Coronary artery (tissue), 2 donors: ENCODE data around the gene HS3ST4.

Experiments
- DNase-seq: peaks from one replicate; pipeline ENCODE4 v3.0.0-alpha.2; 2017; ENCODE audit warnings: low spot score
- H3K27ac ChIP-seq, 2 donors: fragments of 200-600 bp; sonication (generic); one replicate each; pipeline ENCODE4 v1.5.1; 2016 to 2019
- H3K4me3 ChIP-seq: fragments of 200-600 bp; sonication (generic); 2 replicates; pipeline ENCODE4 v1.5.1; 2016; ENCODE audit warnings: mild to moderate bottlenecking, moderate library complexity
- TF ChIP-seq, protein P1 (sequence below): fragments of 200-600 bp; sonication (generic); IDR thresholded peaks from one replicate; pipeline ENCODE4 v1.5.1; 2019; ENCODE audit warnings: antibody characterized with exemption

The HS3ST4 gene

DNA sequence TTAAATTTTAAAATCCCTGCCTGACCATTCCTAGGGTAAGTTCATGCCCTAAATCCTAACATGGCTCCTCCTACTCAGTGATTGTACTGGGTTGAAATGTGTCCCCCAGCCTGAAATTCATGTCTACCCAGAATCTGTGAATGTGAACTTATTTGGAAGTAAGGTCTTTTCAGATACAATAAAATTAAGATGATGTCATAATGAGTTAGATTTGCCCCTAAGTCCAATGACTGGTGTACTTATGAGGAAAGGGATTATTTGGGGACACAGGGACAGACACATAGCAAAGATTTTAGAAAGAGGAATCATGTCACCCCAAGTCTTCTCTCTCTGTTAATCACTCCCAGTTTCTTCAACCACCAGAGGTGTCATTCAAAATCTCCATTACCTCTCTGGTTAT lies 185.3 kb downstream of the HS3ST4 start:
- no peak for DNase-seq
- TF ChIP-seq, protein P1, sequence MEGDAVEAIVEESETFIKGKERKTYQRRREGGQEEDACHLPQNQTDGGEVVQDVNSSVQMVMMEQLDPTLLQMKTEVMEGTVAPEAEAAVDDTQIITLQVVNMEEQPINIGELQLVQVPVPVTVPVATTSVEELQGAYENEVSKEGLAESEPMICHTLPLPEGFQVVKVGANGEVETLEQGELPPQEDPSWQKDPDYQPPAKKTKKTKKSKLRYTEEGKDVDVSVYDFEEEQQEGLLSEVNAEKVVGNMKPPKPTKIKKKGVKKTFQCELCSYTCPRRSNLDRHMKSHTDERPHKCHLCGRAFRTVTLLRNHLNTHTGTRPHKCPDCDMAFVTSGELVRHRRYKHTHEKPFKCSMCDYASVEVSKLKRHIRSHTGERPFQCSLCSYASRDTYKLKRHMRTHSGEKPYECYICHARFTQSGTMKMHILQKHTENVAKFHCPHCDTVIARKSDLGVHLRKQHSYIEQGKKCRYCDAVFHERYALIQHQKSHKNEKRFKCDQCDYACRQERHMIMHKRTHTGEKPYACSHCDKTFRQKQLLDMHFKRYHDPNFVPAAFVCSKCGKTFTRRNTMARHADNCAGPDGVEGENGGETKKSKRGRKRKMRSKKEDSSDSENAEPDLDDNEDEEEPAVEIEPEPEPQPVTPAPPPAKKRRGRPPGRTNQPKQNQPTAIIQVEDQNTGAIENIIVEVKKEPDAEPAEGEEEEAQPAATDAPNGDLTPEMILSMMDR: no peak

DNA sequence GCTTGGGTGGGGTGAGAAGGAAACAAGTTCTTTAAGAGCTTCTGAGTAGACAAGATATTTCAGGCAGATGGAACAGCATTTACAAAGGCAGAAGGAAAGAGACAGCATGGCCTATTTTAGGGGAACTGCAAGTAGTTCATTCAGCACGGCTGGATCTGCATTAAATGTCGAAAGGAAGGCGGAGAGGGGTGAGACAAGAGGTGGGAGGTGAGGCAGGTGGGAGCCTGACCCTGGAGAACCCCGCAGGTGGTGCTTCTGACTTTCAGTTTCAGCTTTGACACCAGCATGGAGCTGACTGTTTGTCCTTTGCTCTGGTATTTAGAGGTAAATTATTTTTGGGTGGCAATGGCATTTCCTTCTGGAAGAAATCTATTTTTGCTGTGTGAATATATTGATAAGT lies 194.8 kb downstream of the HS3ST4 start:
- Histone ChIP-seq H3K27ac (no peak overlapping the region), H3K4me3 (no peak overlapping the region)
- DNase-seq: no peak
- TF ChIP-seq, protein P1: no peak

More for the DNA sequence above, 185.3 kb downstream of the HS3ST4 start:
- H3K4me3 ChIP-seq: no peak overlapping the region
- no peak overlapping the region for H3K27ac ChIP-seq

DNA sequence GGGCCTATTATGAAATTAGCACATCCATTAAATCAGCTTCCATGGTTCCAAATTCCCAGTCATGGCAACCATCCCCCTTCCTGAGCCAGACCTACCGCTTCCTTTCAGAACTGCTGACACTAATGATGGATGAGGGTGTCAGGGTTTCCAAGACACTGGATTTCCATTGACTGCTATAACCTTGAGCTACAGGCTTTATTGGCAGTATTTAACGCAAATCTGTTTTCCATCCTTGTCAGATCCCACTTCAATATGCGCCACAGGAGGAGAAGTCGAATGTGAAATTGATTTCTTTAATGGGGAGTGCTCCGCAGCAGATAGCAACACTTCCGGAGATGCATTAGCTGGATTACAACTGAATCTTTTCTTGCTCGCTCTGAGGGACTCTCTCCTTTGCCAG lies 197.1 kb downstream of the HS3ST4 start:
- TF ChIP-seq, protein P1: no peak
- no peak overlapping the region for H3K27ac ChIP-seq
- H3K4me3 ChIP-seq: no peak overlapping the region
- DNase-seq: no peak

DNA sequence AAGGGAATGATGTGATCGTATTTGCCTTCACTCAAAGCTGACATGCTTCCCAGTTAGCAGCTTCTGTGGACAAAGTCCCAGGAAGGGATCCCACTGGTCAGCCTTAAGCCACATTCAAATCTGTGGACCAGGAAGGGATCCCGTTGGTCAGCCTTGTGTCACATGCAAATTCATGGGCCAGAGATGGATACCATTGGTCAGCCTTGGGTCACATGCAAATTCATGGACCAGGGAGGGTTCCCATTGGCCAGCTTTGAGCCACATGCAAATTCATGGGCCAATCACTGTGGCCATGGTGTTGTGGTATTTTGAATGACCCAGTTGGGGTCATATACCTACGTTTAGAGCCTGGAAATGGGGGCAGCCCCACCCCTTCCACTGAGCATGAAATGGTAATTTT lies 201.6 kb downstream of the HS3ST4 start:
- H3K27ac ChIP-seq: no peak overlapping the region
- no peak for DNase-seq
- TF ChIP-seq, protein P1: no peak
- no peak overlapping the region for H3K4me3 ChIP-seq

DNA sequence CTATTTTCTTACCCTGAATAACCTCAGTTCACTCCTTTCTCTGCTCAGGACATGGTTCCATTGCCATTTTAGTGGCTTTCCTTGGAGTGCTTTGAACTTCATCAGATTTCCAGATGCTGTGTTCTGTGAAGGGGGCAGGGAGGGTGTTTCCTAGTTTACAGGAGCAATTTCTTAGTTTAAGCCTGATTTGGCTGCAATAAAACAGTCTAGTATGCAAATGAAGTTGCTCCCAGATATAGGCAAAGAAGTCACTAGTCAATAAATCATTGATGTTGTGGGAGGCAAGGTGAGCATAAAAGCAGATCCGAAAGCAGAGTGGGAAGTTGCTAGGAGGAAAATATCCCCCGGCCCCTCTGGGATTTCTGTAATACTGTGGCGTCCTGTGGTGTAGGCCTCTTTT lies 202.3 kb downstream of the HS3ST4 start:
- Histone ChIP-seq H3K4me3 (no peak overlapping the region), H3K27ac (no peak overlapping the region)
- TF ChIP-seq, protein P1: no peak
- DNase-seq: no peak

DNA sequence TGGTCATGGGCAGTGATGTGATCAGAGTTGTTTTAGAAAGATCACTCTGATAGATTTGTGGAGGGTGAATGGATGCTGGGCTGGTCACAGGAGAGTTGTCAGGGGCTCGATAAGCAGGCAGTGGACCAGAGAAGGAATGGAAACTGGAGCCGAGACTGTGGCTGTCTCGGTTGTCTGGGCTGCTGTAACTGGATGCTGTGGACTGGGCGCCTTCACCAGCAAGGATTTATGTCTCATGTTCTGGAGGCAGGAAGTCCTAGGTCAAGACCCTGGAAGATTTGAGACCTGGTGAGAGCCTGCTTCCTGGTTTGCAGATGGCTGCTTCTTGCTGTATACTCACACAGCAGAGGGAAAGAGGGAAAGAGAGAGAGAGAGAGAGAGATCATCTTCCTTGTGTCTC lies 203.6 kb downstream of the HS3ST4 start:
- no peak overlapping the region for H3K4me3 ChIP-seq
- H3K27ac ChIP-seq: no peak overlapping the region
- DNase-seq: no peak
- TF ChIP-seq, protein P1: no peak

DNA sequence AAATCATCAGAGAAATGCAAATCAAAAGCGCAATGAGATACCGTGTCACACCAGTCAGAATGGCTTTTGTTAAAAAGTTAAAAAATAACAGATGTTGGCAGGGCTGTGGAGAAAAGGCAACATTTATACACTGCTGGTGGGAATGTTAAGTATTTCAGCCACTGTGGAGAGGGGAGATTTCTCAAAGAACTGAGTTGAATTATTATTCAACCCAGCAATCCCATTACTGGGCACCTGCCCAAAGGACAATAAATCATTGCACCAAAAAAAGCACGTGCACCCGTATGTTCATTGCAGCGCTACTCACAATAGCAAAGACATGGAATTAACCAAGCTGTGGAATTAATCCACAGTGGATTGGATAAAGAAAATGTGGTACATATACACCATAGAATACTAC lies 204.7 kb downstream of the HS3ST4 start:
- TF ChIP-seq, protein P1: no peak
- DNase-seq: no peak
- no peak overlapping the region for H3K4me3 ChIP-seq
- no peak overlapping the region for H3K27ac ChIP-seq
